GM18519 (cell line): ENCODE results near the gene ELOA.
"Not testable (repeated sequence)": the region's sequence is repeated elsewhere in the genome, so short reads cannot be mapped to it uniquely, and the experiment has no call there.

Source experiments
- ATAC-seq: cut with Tn5 transposase; IDR thresholded peaks from one replicate; pipeline ENCODE4 v1.9.1; 2021; ENCODE audit warnings: mild to moderate bottlenecking, moderate library complexity; ENCODE audit not compliant: unreplicated experiment, low FRiP score

The ELOA gene

DNA sequence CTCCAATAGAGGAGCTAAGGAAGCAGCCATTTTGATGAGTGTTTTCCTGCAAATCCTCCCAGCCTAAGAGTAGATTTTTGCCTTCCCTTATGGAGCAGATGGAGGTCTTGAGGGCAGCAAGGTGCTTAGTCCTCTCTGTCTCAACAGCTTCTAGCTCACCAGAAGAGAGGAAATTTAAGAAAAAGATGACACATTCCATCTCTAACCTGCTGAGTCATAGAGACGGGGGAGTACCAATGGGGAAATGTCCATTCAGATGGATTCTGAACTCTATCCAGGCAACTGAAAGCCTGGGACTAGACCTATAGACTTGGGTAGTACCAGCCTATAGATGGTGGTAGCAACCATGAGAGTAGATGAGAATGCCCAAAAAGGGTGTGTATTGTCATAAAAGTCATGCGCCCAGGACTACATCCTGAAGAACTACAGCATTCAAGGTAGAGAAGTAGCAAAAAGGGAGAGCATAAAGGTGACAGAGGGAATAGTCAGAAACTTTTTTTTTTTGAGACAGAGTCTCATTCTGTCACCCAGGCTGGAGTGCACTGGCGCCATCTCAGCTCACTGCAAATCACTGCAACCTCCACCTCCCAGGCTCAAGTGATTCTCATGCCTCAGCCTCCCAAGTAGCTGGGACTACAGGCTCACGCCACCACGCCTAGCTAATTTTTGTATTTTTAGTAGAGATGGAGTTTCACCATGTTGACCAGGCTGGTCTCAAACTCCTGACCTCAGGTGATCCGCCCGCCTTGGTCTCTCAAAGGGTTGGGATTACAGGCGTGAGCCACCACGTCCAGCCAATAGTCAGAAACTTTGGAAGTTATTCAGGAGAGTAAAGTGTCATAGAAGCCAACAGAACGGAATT lies 10.7 kb upstream of the ELOA start:
- ATAC-seq = no peak

DNA sequence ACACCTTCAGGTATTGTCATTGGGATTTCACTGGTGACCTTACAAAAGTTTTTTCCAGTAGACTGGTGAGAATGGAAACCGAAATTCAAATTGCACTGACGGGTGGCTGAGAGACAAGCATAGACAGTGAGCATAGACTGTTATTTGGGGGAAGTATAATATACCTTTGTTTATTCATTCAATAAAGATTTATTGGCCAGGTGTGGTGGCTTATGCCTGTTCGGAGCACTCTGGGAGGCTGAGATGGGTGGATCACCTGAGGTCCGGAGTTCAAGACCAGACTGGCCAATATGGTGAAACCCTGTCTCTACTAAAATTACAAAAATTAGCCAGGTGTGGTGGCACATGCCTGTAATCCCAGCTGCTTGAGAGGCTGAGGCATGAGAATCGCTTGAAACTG lies 10.0 kb upstream of the ELOA start:
- not testable (repeated sequence) for ATAC-seq

DNA sequence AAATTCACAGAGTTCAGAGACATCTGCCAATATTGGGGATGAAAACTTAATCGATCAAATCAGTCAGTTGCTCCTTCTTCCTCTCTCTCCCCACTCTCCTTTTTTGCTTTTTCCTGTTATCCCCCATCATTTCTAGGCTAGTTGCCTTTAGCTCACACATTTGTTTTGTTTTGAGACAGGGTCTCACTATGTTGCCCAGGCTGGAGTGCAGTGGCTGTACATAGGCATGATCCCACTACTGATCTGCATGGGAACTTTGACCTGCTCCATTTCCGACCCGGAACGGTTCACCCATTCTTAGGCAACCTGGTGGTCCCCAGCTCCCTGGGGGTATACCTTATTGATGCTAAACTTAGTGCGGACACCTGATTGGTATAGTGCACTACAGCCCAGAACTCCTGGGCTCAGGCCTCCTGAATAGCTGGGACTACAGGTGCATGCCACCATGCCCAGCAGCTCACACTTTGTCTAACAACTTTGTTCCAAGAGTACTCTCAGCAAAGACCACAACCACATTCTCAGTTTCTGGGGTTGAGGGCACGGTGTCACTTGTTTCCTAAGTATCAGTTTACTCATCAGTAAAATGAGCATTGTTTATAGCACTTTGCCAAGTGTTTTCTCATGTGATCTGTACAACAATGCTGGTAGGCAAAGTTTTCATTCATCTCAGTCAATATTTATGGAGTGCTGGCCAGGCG lies 6.7 kb upstream of the ELOA start:
- no peak for ATAC-seq

DNA sequence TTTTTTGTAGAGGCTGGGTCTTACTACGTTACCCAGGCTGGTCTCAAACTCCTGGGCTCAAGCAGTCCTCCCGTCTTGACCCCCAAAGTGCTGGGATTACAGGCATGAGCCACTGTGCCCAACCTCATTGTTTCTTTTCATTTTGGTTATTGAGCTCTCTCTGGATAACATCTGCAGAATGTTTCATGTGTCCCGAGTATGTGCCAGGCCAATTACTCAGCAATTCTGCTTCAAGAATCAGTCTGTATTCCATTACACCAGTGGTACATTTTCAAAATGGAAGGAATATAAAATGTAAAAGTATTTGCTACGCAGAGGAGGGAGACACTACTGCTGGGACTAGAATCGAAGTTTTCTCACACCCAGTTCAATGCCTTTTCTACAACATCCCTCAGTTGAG lies 1.7 kb upstream of the ELOA start:
- no peak for ATAC-seq

GRCh38 chr1:23742670-23743286 lies 493 bp upstream of the ELOA start:
- ATAC-seq = no peak

DNA sequence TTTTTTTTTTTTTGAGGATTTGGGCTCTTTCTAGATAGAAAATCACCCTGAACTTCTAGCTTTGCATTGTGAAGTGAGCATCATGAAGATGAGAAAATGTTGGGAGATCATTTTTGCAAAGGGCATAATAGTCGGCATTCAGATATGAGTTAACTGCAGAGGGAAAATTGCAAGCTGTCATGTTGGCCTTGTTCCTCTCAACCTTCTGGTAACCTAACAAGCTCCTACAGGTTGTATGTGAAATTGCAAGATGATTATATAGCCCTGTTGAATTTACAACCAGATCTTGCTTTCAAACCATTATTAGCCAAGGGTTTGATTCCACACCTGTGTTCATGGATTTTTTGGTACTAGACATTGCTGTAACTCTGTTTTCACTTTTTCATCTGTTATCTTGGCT lies 2.2 kb downstream of the ELOA start:
- ATAC-seq = no peak

DNA sequence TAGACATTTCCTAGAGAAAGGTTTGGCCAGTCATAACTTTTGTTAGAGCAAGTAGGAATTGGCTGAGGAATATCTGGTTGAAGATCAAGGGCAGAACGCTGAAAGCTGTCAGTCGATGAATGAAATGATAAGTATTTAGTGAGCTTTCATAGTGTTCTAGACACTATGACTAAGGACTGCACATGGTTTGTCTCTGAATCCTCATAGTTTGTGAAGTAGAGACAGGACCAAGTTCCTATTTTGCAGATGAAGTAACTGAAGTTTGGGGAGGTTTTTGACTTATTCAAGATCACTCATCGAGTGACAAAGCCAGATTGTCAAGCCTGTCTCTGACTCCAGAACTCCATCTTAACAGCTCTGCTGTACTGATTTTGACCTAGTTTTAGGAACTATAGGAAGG lies 4.7 kb downstream of the ELOA start:
- no peak for ATAC-seq

DNA sequence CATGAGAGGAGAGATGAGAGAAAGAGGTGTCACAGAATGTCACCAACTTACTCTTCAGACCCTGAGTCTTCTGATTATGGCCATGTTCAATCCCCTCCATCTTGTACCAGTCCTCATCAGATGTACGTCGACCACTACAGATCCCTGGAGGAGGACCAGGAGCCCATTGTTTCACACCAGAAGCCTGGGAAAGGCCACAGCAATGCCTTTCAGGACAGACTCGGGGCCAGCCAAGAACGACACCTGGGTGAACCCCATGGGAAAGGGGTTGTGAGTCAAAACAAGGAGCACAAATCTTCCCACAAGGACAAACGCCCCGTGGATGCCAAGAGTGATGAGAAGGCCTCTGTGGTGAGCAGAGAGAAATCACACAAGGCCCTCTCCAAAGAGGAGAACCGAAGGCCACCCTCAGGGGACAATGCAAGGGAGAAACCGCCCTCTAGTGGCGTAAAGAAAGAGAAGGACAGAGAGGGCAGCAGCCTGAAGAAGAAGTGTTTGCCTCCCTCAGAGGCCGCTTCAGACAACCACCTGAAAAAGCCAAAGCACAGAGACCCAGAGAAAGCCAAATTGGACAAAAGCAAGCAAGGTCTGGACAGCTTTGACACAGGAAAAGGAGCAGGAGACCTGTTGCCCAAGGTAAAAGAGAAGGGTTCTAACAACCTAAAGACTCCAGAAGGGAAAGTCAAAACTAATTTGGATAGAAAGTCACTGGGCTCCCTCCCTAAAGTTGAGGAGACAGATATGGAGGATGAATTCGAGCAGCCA lies 8.0 kb downstream of the ELOA start:
- ATAC-seq = no peak

- ATAC-seq = no peak
Observed at GRCh38 chr1:23751815-23752200, 8.5 kb downstream of the ELOA start.

- no peak for ATAC-seq
Observed at GRCh38 chr1:23752909-23753308, 9.6 kb downstream of the ELOA start.

DNA sequence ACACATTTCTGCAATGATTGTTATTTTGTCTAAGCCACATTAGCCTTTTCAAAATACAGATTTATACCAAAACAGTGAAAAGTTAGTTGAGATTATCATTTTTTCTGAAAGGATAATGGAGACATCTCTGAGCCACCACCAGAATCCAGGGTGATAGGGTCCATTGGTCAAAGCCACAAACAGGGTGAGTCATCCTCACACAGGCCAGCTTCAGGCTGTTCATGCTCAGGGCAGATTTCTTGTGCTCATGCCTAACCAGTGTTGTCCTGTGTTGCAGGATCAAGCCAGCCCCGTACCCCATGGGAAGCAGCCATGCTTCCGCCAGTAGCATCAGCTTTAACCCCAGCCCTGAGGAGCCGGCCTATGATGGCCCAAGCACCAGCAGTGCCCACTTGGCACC lies 13.4 kb downstream of the ELOA start:
- no peak for ATAC-seq

GRCh38 chr1:23757812-23758211 lies 14.5 kb downstream of the ELOA start:
- ATAC-seq = no peak

GRCh38 chr1:23759277-23759676 lies 16.0 kb downstream of the ELOA start:
- no peak for ATAC-seq

DNA sequence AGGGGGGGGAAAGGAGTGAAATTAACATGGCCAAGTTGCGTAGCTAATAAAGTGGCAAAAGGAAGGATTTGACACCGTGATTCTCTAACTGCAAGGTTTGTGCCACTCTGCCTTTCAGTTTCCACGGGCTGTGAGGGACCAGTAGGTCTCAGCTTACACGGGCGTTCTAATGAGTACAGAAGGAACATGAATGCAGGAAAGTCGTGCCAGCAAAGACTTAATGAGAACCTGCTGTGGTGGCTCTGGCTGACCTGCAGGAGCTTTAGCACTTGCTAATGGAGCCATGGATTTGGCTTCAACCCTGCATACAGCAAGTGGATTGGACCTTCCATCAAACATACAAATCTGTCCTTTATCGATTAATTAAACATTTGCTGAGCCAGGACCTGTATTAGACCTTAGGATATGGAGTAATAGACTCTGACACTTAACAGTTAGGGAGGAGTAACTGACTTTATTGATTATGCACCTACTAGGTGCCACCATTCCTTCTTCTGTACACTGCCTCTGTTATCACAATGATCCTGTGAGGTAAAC lies 19.8 kb downstream of the ELOA start:
- ATAC-seq = no peak

GRCh38 chr1:23768733-23769132 lies 25.5 kb downstream of the ELOA start:
- ATAC-seq = no peak

DNA sequence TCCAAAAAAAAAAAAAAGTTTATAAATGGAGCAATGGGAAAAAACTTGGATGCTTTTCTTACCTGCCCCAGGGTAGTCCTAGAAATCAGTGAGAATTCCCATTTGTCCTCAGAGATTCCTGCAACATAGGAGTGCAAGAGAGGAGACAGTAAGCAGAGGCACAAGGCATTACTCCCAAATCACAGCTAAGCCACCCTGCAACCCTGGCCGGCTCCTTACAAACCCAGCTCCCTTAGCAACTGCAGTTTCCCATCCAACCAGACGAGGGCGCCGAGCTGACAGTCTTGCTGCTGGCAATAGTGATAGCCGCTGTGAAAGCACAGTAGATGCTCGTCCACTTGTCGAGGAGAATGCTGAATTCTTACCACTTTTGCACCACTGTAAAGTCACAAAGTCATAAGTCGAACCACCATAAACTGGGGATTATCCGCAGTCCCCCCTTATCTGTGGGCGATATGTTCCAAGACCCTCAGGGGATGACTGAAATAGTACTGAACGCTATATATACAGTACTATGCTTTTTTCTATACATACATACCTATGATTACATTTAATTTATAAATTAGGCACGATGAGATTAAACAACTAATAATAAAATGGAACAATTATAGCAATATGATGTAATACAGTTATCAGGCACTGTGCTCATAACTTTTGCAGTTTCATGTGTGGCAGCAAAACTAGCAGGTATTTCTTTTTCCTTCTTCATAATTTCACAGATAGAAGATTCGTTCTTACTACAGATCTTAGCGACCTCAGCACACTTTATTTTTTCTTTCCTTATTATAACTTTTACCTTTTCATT lies 29.0 kb downstream of the ELOA start:
- ATAC-seq = no peak

- no peak for ATAC-seq
Observed at GRCh38 chr1:23772854-23773242, 29.6 kb downstream of the ELOA start.

- ATAC-seq = no peak
Observed at GRCh38 chr1:23774174-23774880, 31.1 kb downstream of the ELOA start.

- no peak for ATAC-seq
Observed at GRCh38 chr1:23776217-23776616, 32.9 kb downstream of the ELOA start.
